Inferior parietal cortex (tissue), 1 donor: Measurements from ENCODE around the gene TAF3.

Source experiments
- DNase-seq: peaks from one replicate; pipeline ENCODE4 v3.0.0-alpha.2; 2016; ENCODE audit errors: extremely low spot score

TAF3 gene

DNA sequence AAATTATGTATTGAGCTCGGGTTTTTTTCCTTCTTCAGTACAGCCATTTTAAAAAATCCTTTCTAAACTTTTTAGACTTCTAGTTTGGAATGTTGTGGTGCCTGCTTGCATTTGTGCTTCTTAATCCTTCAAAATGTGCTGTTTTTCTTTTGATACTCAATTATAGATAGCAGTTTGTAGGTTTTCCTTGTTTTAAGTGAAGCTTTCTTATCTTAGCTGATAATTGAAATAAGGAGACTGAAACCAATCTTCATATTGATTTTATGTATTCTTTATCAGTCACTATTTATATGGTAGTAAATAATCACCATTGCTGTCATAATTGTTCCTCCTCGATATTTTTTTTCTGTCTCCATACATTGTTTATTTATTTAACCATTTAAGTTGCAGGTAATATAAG lies 56.6 kb downstream of the TAF3 start:
- DNase-seq, result no peak

DNA sequence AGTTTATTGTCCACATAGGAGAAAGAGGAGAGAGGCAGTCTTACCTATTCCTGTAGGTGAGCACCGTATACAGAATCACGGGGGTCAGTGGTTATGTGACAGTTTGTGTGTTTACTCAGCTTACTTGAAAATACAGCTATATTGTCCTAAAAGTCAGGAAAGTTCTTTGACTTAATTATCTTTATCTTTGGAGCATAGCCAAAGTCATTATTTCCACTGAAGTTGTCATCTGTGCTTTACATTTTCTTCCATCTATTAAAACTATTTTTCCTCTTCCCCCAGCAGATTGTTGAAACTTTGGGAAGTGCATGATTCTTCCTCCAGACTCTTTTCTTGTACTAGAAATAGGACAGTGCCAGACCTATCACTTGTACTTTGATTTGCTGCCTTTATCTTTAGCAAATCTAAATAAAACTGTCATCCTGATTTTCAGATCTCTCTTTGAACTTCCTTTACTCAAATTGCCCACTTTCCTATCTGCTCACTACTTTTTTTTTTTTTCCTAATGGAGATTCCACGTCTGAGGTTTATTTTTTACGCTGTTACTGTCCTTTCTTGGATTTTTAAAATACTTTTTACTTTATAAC lies 58.3 kb downstream of the TAF3 start:
- no peak for DNase-seq

- DNase-seq, result no peak
Observed at GRCh38 chr10:7881119-7881518, 62.8 kb downstream of the TAF3 start.

DNA sequence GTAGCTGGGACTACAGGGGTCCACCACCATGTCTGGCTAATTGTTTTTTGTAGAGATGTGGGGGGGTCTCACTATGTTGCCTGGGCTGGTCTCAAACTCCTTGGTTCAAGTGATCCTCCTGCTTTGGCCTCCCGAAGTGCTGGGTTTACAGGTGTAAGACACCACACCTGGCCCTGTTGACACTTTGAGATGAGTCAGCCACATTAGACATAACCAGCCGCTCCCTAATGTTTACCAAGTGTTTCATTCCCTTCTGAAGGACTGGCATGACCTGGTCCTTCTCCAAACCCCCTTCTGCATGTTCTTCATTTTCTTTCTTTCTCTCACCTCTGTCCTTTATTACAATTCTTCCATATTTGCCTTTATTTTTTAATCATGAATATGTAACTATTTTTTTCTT lies 67.8 kb downstream of the TAF3 start:
- DNase-seq, result no peak

GRCh38 chr10:7887174-7887816 lies 69.0 kb downstream of the TAF3 start:
- DNase-seq, result no peak

GRCh38 chr10:7889947-7890542 lies 71.7 kb downstream of the TAF3 start:
- no peak for DNase-seq

- no peak for DNase-seq
Observed at GRCh38 chr10:7890781-7891180, 72.5 kb downstream of the TAF3 start.

GRCh38 chr10:7891634-7892033 lies 73.3 kb downstream of the TAF3 start:
- no peak for DNase-seq

- DNase-seq, result no peak
Observed at GRCh38 chr10:7892146-7892545, 73.8 kb downstream of the TAF3 start.

- no peak for DNase-seq
Observed at GRCh38 chr10:7895699-7896090, 77.4 kb downstream of the TAF3 start.

DNA sequence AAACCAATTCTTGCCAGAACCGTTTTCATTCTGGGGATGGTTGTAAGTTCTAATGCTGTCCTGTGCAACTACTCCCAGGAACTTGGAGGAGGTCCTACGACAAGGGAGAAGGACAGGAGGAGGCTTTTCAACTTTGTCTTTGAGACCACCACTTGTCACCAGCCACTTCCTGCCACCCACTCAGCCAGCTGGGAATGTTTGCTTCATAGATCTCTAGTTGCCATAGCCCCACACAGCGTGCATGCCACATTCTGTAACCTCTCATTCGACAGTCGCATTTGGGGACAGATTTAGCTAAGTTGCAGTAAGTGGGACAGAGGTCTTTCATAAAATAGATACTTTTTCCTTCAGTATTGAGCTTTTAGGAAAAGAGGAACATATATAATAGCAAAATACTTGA lies 78.0 kb downstream of the TAF3 start:
- no peak for DNase-seq

DNA sequence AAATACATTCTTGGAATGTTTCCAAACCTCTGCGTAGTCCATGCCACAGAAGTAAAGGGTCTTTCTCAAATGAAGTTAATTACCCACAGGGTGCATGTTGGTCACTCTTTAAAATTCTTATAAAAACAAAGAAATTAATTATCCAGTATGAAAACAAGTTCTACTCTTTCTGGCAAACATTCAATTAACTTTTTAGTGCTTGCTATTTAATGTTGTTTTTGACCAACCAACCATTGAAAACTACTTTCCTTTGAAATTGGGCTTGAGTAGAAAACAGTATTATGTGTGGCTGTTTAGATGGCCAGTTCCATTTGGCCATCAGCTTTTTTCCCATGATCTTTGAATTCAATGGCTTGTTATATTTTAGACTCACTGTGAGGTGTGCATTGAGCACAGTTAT lies 83.0 kb downstream of the TAF3 start:
- no peak for DNase-seq

DNA sequence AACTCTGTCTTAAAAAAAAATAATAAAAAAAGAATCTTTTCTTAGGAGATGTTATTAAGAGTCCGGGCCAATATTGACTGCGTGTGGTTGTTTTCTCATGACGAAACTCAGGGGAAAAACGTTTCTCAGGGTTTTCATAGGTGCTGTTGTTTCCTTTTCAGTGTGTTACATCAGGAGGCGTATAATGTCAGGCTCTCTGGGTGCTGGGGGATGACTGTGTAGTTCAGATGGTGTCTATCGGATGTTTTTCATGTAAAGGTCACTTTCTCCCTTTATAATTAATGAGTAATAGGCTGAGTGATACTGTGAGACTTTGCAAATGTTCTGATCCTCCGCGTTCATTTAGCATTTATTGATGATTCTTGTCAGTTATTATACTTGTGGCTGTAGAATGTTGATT lies 84.1 kb downstream of the TAF3 start:
- DNase-seq, result no peak

GRCh38 chr10:7903851-7904250 lies 85.5 kb downstream of the TAF3 start:
- DNase-seq, result no peak

- DNase-seq, result no peak
Observed at GRCh38 chr10:7906128-7906527, 87.8 kb downstream of the TAF3 start.

GRCh38 chr10:7908541-7909210 lies 90.4 kb downstream of the TAF3 start:
- DNase-seq, result no peak

- DNase-seq, result no peak
Observed at GRCh38 chr10:7913126-7913872, 95.0 kb downstream of the TAF3 start.

- DNase-seq, result no peak
Observed at GRCh38 chr10:7915923-7916536, 97.7 kb downstream of the TAF3 start.

DNA sequence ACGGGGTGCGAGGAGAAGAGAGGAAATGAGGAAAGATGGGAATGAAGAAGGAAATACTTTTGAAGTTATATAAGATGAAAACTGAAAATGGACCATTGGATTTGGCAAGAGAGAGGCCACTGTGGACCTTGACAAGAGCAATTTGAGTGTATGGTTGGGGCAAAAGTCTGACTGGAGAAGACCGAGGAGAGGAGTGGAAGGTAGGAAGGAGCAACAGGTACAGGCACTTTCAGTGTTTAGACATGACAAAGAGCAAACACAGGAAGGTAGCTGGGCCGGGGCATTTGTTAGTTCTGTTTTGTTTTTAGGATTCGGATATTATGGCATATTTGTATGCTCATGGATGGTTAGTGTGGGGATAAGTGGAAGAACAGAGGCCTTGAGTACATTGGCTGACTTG lies 99.4 kb downstream of the TAF3 start:
- no peak for DNase-seq

- no peak for DNase-seq
Observed at GRCh38 chr10:7922707-7923106, 104.4 kb downstream of the TAF3 start.

DNA sequence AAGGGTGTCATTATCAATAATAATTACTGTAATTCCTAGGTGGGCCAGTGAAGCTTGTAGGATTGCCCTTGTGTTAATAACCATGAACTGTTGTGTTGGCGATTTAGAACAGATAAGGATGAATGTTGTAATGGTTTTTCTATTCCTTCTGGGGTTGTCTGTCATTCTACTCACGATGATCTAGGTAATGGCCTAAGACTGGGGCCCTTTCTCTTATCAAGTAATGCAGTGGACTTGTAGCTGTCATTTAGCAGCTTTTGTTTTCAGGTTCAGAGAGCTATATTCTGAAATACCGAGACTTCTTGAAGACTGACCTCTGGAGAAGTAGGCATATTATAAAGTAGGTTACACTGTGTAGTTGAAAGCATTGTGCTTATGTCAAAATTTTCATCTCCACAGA lies 110.2 kb downstream of the TAF3 start:
- no peak for DNase-seq
